ENCODE data around the gene SLC28A3.

Gene SLC28A3

DNA sequence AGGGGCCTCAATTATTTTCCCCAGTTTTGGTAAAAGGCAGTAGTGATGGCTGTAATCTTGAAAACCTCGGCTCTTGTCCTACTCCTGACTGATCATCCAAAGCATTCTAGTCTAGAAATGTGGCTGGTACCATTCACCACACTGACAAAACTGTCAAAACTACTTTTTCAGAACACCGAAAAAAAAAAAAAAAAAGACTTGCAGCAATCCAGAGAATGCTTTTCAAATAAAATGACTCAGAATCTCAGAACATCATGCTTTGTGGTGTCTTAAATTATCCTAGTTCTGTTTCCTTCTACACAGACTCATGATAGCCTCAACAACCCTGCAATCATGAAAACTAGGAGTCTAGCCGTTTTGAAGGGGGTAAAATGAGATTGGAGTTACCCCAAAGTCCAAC, 13.4 kb downstream of the SLC28A3 start:
- Histone ChIP-seq H2AFZ (ENCODE audit: low read length) (no peak overlapping the region), H3K9me2 (replicated peaks; ENCODE audit: low read depth, low read length) (no peaks in the 10 kb centered on the region), H3K79me2 (ENCODE audit: insufficient read depth, low read length) (no peaks in the 10 kb centered on the region), H3K4me2 (ENCODE audit: low read depth, low read length, poor library complexity, severe bottlenecking) (no peak overlapping the region), H3F3A (ENCODE audit: low read depth) (no peaks in the 10 kb centered on the region), H3K4me3 (ENCODE audit: low read length, poor library complexity, severe bottlenecking) (no peak overlapping the region), H3K36me3 (ENCODE audit: insufficient read depth, low read length) (no peaks in the 10 kb centered on the region), H3K9ac (ENCODE audit: low read depth, low read length, poor library complexity, severe bottlenecking) (no peak overlapping the region), H4K20me1 (ENCODE audit: insufficient read depth, low read length, poor library complexity, severe bottlenecking) (no peaks in the 10 kb centered on the region), H3K9me3 (ENCODE audit: insufficient read depth, low read depth, low read length) (no peaks in the 10 kb centered on the region; the same call in 1 of the 2 replicates), H3K4me1 (ENCODE audit: insufficient read depth, low read length, poor library complexity, severe bottlenecking) (no peaks in the 10 kb centered on the region), H3K27me3 (ENCODE audit: insufficient read depth, low read length, poor library complexity, severe bottlenecking) (no peaks in the 10 kb centered on the region)
- TF ChIP-seq EZH2phosphoT487 (IDR thresholded peaks at IDR 0.05; ENCODE audit: borderline replicate concordance) = no peak
- TF ChIP-seq, protein P1, sequence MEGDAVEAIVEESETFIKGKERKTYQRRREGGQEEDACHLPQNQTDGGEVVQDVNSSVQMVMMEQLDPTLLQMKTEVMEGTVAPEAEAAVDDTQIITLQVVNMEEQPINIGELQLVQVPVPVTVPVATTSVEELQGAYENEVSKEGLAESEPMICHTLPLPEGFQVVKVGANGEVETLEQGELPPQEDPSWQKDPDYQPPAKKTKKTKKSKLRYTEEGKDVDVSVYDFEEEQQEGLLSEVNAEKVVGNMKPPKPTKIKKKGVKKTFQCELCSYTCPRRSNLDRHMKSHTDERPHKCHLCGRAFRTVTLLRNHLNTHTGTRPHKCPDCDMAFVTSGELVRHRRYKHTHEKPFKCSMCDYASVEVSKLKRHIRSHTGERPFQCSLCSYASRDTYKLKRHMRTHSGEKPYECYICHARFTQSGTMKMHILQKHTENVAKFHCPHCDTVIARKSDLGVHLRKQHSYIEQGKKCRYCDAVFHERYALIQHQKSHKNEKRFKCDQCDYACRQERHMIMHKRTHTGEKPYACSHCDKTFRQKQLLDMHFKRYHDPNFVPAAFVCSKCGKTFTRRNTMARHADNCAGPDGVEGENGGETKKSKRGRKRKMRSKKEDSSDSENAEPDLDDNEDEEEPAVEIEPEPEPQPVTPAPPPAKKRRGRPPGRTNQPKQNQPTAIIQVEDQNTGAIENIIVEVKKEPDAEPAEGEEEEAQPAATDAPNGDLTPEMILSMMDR (conservative IDR thresholded peaks at IDR 0.05; ENCODE audit: low read length) = no peak

DNA sequence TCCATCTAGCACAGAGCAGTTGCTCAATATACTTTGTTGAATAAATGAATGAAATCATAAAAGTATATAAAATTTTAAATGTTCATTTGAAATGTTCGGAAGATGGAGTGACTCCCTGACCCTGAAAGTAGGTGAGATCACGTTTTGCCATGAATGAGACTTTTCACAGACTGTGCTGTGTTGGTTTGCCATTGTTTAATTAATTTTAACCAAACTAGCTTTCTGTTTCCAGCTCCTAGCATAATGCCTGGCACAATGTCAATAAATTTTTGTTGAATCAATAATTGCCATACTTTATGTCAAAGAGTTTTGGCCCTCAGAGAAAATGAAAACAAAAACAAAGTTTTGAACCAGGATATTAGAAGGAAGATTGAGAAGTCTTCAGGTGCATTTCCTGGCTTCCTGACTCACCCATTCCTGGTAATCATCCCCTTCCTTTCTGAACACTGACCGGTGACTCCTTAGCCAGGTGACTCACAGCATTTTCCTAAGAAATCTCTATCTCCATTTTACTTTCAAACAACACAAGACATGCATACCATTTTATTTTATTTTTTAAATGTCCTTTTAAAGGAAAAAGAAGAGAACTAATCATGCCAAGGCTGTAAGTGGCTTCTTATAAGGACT, 15.1 kb downstream of the SLC28A3 start:
- H2AFZ ChIP-seq (ENCODE audit: low read length) = no peak overlapping the region
- no peaks in the 10 kb centered on the region for H3K4me1 ChIP-seq (ENCODE audit: insufficient read depth, low read length, poor library complexity, severe bottlenecking)
- no peaks in the 10 kb centered on the region for H3K36me3 ChIP-seq (ENCODE audit: insufficient read depth, low read length)
- H3K27me3 ChIP-seq (ENCODE audit: insufficient read depth, low read length, poor library complexity, severe bottlenecking) = no peaks in the 10 kb centered on the region
- H3F3A ChIP-seq (ENCODE audit: low read depth) = no peaks in the 10 kb centered on the region
- no peak overlapping the region for H3K4me3 ChIP-seq (ENCODE audit: low read length, poor library complexity, severe bottlenecking)
- no peaks in the 10 kb centered on the region for H4K20me1 ChIP-seq (ENCODE audit: insufficient read depth, low read length, poor library complexity, severe bottlenecking)
- no peaks in the 10 kb centered on the region for H3K79me2 ChIP-seq (ENCODE audit: insufficient read depth, low read length)
- no peaks in the 10 kb centered on the region for H3K9me2 ChIP-seq (replicated peaks; ENCODE audit: low read depth, low read length)
- TF ChIP-seq, protein P1 (conservative IDR thresholded peaks at IDR 0.05; ENCODE audit: low read length) = no peak
- no peak for TF ChIP-seq EZH2phosphoT487 (IDR thresholded peaks at IDR 0.05; ENCODE audit: borderline replicate concordance)
- H3K9ac ChIP-seq (ENCODE audit: low read depth, low read length, poor library complexity, severe bottlenecking) = no peak overlapping the region
- H3K9me3 ChIP-seq (ENCODE audit: insufficient read depth, low read depth, low read length) = no peaks in the 10 kb centered on the region; the same call in 1 of the 2 replicates
- no peak overlapping the region for H3K4me2 ChIP-seq (ENCODE audit: low read depth, low read length, poor library complexity, severe bottlenecking)

DNA sequence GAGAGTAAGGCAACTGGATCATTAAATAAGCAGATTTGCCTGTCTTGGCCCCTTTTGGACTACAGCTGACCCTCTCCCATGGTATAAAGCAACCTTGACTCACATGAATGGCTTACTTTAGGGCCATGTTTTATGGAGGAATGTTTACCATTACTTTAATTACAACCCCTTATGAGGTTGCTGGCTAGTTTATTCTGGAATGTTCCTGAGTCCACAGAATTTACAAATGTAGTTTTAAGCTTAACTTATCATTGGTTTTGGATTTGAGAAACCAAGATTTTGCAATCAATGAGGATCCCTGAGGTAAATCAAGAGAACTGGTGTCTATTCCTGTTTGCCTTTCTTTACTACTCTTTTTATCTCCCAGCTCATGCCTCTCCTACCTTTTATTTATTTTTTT, 15.7 kb downstream of the SLC28A3 start:
- Histone ChIP-seq H3F3A (ENCODE audit: low read depth) (no peaks in the 10 kb centered on the region), H3K9ac (ENCODE audit: low read depth, low read length, poor library complexity, severe bottlenecking) (no peak overlapping the region)

More for the DNA sequence above, 15.7 kb downstream of the SLC28A3 start:
- H3K9me2 ChIP-seq (replicated peaks; ENCODE audit: low read depth, low read length) = no peaks in the 10 kb centered on the region
- H3K9me3 ChIP-seq (ENCODE audit: insufficient read depth, low read depth, low read length) = no peaks in the 10 kb centered on the region; the same call in 1 of the 2 replicates
- no peak for TF ChIP-seq EZH2phosphoT487 (IDR thresholded peaks at IDR 0.05; ENCODE audit: borderline replicate concordance)
- TF ChIP-seq, protein P1 (conservative IDR thresholded peaks at IDR 0.05; ENCODE audit: low read length) = no peak
- no peaks in the 10 kb centered on the region for H3K4me1 ChIP-seq (ENCODE audit: insufficient read depth, low read length, poor library complexity, severe bottlenecking)
- no peaks in the 10 kb centered on the region for H3K27me3 ChIP-seq (ENCODE audit: insufficient read depth, low read length, poor library complexity, severe bottlenecking)
- H2AFZ ChIP-seq (ENCODE audit: low read length) = no peak overlapping the region
- H4K20me1 ChIP-seq (ENCODE audit: insufficient read depth, low read length, poor library complexity, severe bottlenecking) = no peaks in the 10 kb centered on the region
- H3K36me3 ChIP-seq (ENCODE audit: insufficient read depth, low read length) = no peaks in the 10 kb centered on the region
- H3K79me2 ChIP-seq (ENCODE audit: insufficient read depth, low read length) = no peaks in the 10 kb centered on the region
- no peak overlapping the region for H3K4me3 ChIP-seq (ENCODE audit: low read length, poor library complexity, severe bottlenecking)
- no peak overlapping the region for H3K4me2 ChIP-seq (ENCODE audit: low read depth, low read length, poor library complexity, severe bottlenecking)
